Liver (tissue), 3 donors: ENCODE measurements around the gene TAS1R1.

Experiments
- ATF3 ChIP-seq: IDR thresholded peaks from 2 replicates; pipeline ENCODE4 v1.6.1; 2016; ENCODE audit warnings: antibody characterized with exemption
- CTCF ChIP-seq: fragments of 150-350 bp; IDR thresholded peaks from 2 replicates; pipeline ENCODE4 v1.5.1; 2017; ENCODE audit warnings: improper control_type of control experiment, low read depth, low read length; ENCODE audit not compliant: missing input control
- EGR1 ChIP-seq, 2 donors: IDR thresholded peaks; 2 replicates each; pipeline ENCODE4 v1.6.1; 2016 to 2018; ENCODE audit warnings: antibody characterized with exemption in 2 of 2, low read depth in 2 of 2
- GABPA ChIP-seq, 2 donors: IDR thresholded peaks in 1 of 2; conservative IDR thresholded peaks in 1 of 2; 2 replicates each; pipeline ENCODE4 v1.6.1; 2016; ENCODE audit warnings: antibody characterized with exemption in 2 of 2, mild to moderate bottlenecking in 1 of 2, moderate library complexity in 1 of 2
- HNF4A ChIP-seq, 2 donors: conservative IDR thresholded peaks; 2 replicates each; pipeline ENCODE4 v1.6.1; 2016; ENCODE audit warnings: antibody characterized with exemption in 2 of 2, mild to moderate bottlenecking in 2 of 2
- JUND ChIP-seq, 2 donors: IDR thresholded peaks; 2 replicates each; pipeline ENCODE4 v1.6.1; 2016; ENCODE audit warnings: antibody characterized with exemption in 2 of 2
- REST ChIP-seq: IDR thresholded peaks from 2 replicates; pipeline ENCODE4 v1.6.1; 2016; ENCODE audit warnings: antibody characterized with exemption, mild to moderate bottlenecking
- RXRA ChIP-seq, 2 donors: IDR thresholded peaks; 2 replicates each; pipeline ENCODE4 v1.6.1; 2017 to 2018; ENCODE audit warnings: antibody characterized with exemption in 2 of 2, mild to moderate bottlenecking in 1 of 2
- TAF1 ChIP-seq: conservative IDR thresholded peaks from 2 replicates; pipeline ENCODE4 v1.6.1; 2016; ENCODE audit warnings: antibody characterized with exemption, mild to moderate bottlenecking
- ZBTB33 ChIP-seq: IDR thresholded peaks from 2 replicates; pipeline ENCODE4 v1.6.1; 2016; ENCODE audit warnings: antibody characterized with exemption
- donor health status: healthy.
- donor health status: healthy.

- TF ChIP-seq ZBTB33 (no peak), CTCF (no peak), JUND (IDR thresholded peaks at IDR 0.05) (no peak), RXRA (IDR thresholded peaks at IDR 0.05) (no peak), GABPA (IDR thresholded peaks at IDR 0.05 in 1 of 2, conservative IDR thresholded peaks at IDR 0.05 in 1 of 2) (no peak), EGR1 (IDR thresholded peaks at IDR 0.05; ENCODE audit: low read depth in 2 of 2) (no peak), TAF1 (no peak), ATF3 (no peak), REST (no peak), HNF4A (conservative IDR thresholded peaks at IDR 0.05) (no peak)
These were observed 34.9 kb downstream of the TAS1R1 start for GRCh38 chr1:6590046-6590445.
